ENCODE data around the gene GFAP. TPM values are rescaled to one million over a fixed set of nuclear protein-coding genes. Genes with fewer than 3 reads are reported as not detected.

GFAP gene
- total and polyA plus RNA-seq, 3 experiments from 2014 or later = not detected

GRCh38 chr17:44899074-44899782 lies 16.1 kb downstream of the GFAP start, which contains the start of gene EFTUD2:
EFTUD2 (minus strand) TSS chr17:44899445; CDS start chr17:44894521, 4,924 bp downstream.
- peaks cover 3 to 28% (median 5%) of the 10 kb centered on the region in 3 donors for H3K36me3 Mint-ChIP-seq
- H3K4me3 Mint-ChIP-seq = peak within 1 kb of the TSS; percentile 88 to 99 (median 96)
- Histone ChIP-seq H3K4me3 (ENCODE audit: low read length) (peak within 1 kb of the TSS; percentile 95), H3K36me3 (ENCODE audit: insufficient read depth, low read length) (peaks cover 4% of the 10 kb centered on the region), H3K9me3 (ENCODE audit: low read length) (no peaks in the 10 kb centered on the region), H3K27ac (ENCODE audit: low read depth, low read length) (peak within 1 kb of the TSS; percentile 99), H3K27me3 (ENCODE audit: insufficient read depth, low read length, poor library complexity, severe bottlenecking) (no peaks in the 10 kb centered on the region), H3K4me1 (ENCODE audit: insufficient read depth, low read length) (peaks cover 21% of the 10 kb centered on the region)
- ChIA-PET POLR2A (interaction anchor here (1.3 to 1.7 kb wide), 3 partner anchors 120 to 250 kb away, joined by 4 to 7 read pairs (median 5); partner anchors contain the start of gene HEXIM1), CTCF (interaction anchor here (1.0 to 2.0 kb wide), 4 partner anchors 12 to 123 kb away, joined by 3 to 6 read pairs (median 4); no protein-coding TSS in a partner anchor)
- H3K4me1 Mint-ChIP-seq = peaks cover 25 to 40% (median 35%) of the 10 kb centered on the region in 3 donors
- H3K9me3 Mint-ChIP-seq = no peaks in the 10 kb centered on the region
- H3K27me3 Mint-ChIP-seq = peaks cover 0 to 4% of the 10 kb centered on the region in 2 donors
- DNase-seq = peak; percentile 89 to 96 (median 96)
- peak within 1 kb of the TSS; percentile 99 to 100 (median 100) for H3K27ac Mint-ChIP-seq

- Histone ChIP-seq H3K9me3 (ENCODE audit: low read length) (no peaks in the 10 kb centered on the region), H3K36me3 (ENCODE audit: insufficient read depth, low read length) (peaks cover 4% of the 10 kb centered on the region), H3K4me3 (ENCODE audit: low read length) (peak overlapping the region; percentile 95), H3K4me1 (ENCODE audit: insufficient read depth, low read length) (peaks cover 21% of the 10 kb centered on the region), H3K27ac (ENCODE audit: low read depth, low read length) (peak overlapping the region; percentile 99), H3K27me3 (ENCODE audit: insufficient read depth, low read length, poor library complexity, severe bottlenecking) (no peaks in the 10 kb centered on the region)
- POLR2A ChIA-PET = interaction anchor here (1.1 to 1.7 kb wide), 4 partner anchors 19 to 1415 kb away, joined by 3 to 7 read pairs (median 4); partner anchors contain the start of genes DHX8 and HEXIM1
- Mint-ChIP-seq H3K9me3 (no peaks in the 10 kb centered on the region), H3K36me3 (peaks cover 3 to 33% (median 5%) of the 10 kb centered on the region in 3 donors), H3K4me1 (peaks cover 25 to 40% (median 35%) of the 10 kb centered on the region in 3 donors), H3K27me3 (peaks cover 0 to 4% of the 10 kb centered on the region in 2 donors), H3K4me3 (peak overlapping the region; percentile 88 to 99 (median 96)), H3K27ac (peak overlapping the region; percentile 99 to 100 (median 100))
- CTCF ChIA-PET = interaction anchor here (1.0 to 2.0 kb wide), 4 partner anchors 12 to 123 kb away, joined by 3 to 6 read pairs (median 4); no protein-coding TSS in a partner anchor
- DNase-seq = no peak
These were observed 16.6 kb downstream of the GFAP start for GRCh38 chr17:44898768-44899073.

- ChIA-PET CTCF (interaction anchor here (0.7 kb wide), 1 partner anchor 163 kb away, joined by 6 read pairs; no protein-coding TSS in a partner anchor), POLR2A (no interaction called here)
- Mint-ChIP-seq H3K36me3 (peaks cover 3 to 53% (median 8%) of the 10 kb centered on the region in 3 donors), H3K27ac (no peak overlapping the region), H3K9me3 (no peaks in the 10 kb centered on the region), H3K4me3 (no peak overlapping the region), H3K27me3 (peaks cover 0 to 4% of the 10 kb centered on the region in 2 donors), H3K4me1 (peaks cover 28 to 52% (median 41%) of the 10 kb centered on the region in 3 donors)
- no peaks in the 10 kb centered on the region for H3K27me3 ChIP-seq (ENCODE audit: insufficient read depth, low read length, poor library complexity, severe bottlenecking)
- peaks cover 16% of the 10 kb centered on the region for H3K4me1 ChIP-seq (ENCODE audit: insufficient read depth, low read length)
- no peak overlapping the region for H3K27ac ChIP-seq (ENCODE audit: low read depth, low read length)
- peaks cover 4% of the 10 kb centered on the region for H3K36me3 ChIP-seq (ENCODE audit: insufficient read depth, low read length)
- no peaks in the 10 kb centered on the region for H3K9me3 ChIP-seq (ENCODE audit: low read length)
- H3K4me3 ChIP-seq (ENCODE audit: low read length) = no peak overlapping the region
- DNase-seq = no peak
These were observed 20.7 kb downstream of the GFAP start for GRCh38 chr17:44894642-44895041.

GRCh38 chr17:44892250-44892649 lies 23.1 kb downstream of the GFAP start:
- H3K27ac ChIP-seq (ENCODE audit: low read depth, low read length) = no peak overlapping the region
- Mint-ChIP-seq H3K4me1 (peaks cover 18 to 38% (median 26%) of the 10 kb centered on the region in 3 donors), H3K36me3 (peaks cover 3 to 44% (median 7%) of the 10 kb centered on the region in 3 donors), H3K27ac (peak overlapping the region in 1 of 8 donors; percentile 23), H3K9me3 (no peaks in the 10 kb centered on the region), H3K27me3 (no peaks in the 10 kb centered on the region), H3K4me3 (no peak overlapping the region)
- H3K9me3 ChIP-seq (ENCODE audit: low read length) = no peaks in the 10 kb centered on the region
- H3K4me1 ChIP-seq (ENCODE audit: insufficient read depth, low read length) = peaks cover 25% of the 10 kb centered on the region
- peaks cover 4% of the 10 kb centered on the region for H3K36me3 ChIP-seq (ENCODE audit: insufficient read depth, low read length)
- CTCF ChIA-PET = no interaction called here
- DNase-seq = no peak
- no peaks in the 10 kb centered on the region for H3K27me3 ChIP-seq (ENCODE audit: insufficient read depth, low read length, poor library complexity, severe bottlenecking)
- POLR2A ChIA-PET = no interaction called here
- no peak overlapping the region for H3K4me3 ChIP-seq (ENCODE audit: low read length)

- H3K9me3 ChIP-seq (ENCODE audit: low read length) = no peaks in the 10 kb centered on the region
- no peak overlapping the region for H3K27ac ChIP-seq (ENCODE audit: low read depth, low read length)
- DNase-seq = no peak
- peaks cover 28% of the 10 kb centered on the region for H3K36me3 ChIP-seq (ENCODE audit: insufficient read depth, low read length)
- peaks cover 31% of the 10 kb centered on the region for H3K4me1 ChIP-seq (ENCODE audit: insufficient read depth, low read length)
- POLR2A ChIA-PET = no interaction called here
- no peaks in the 10 kb centered on the region for H3K27me3 ChIP-seq (ENCODE audit: insufficient read depth, low read length, poor library complexity, severe bottlenecking)
- H3K4me3 ChIP-seq (ENCODE audit: low read length) = no peak overlapping the region
- CTCF ChIA-PET = no interaction called here
- no peaks in the 10 kb centered on the region for H3K27me3 Mint-ChIP-seq
- no peak overlapping the region for H3K4me3 Mint-ChIP-seq
- H3K36me3 Mint-ChIP-seq = peaks cover 0 to 49% (median 15%) of the 10 kb centered on the region in 3 donors
- no peak overlapping the region for H3K27ac Mint-ChIP-seq
- peaks cover 11 to 21% (median 17%) of the 10 kb centered on the region in 3 donors for H3K4me1 Mint-ChIP-seq
- H3K9me3 Mint-ChIP-seq = no peaks in the 10 kb centered on the region
These were observed 26.3 kb downstream of the GFAP start for GRCh38 chr17:44889003-44889402.

- H3K27me3 Mint-ChIP-seq = no peaks in the 10 kb centered on the region
- H3K27ac ChIP-seq (ENCODE audit: low read depth, low read length) = no peak overlapping the region
- POLR2A ChIA-PET = no interaction called here
These were observed 27.0 kb downstream of the GFAP start for GRCh38 chr17:44887971-44888954.

GRCh38 chr17:44887016-44887415 lies 28.3 kb downstream of the GFAP start:
- Mint-ChIP-seq H3K27me3 (no peaks in the 10 kb centered on the region), H3K9me3 (no peaks in the 10 kb centered on the region), H3K4me1 (peaks cover 10 to 19% (median 14%) of the 10 kb centered on the region in 3 donors), H3K36me3 (peaks cover 11 to 53% (median 28%) of the 10 kb centered on the region in 3 donors), H3K27ac (peak overlapping the region in 1 of 8 donors; percentile 28), H3K4me3 (no peak overlapping the region)
- Histone ChIP-seq H3K27ac (ENCODE audit: low read depth, low read length) (no peak overlapping the region), H3K4me3 (ENCODE audit: low read length) (no peak overlapping the region), H3K9me3 (ENCODE audit: low read length) (no peaks in the 10 kb centered on the region), H3K27me3 (ENCODE audit: insufficient read depth, low read length, poor library complexity, severe bottlenecking) (no peaks in the 10 kb centered on the region), H3K36me3 (ENCODE audit: insufficient read depth, low read length) (peaks cover 46% of the 10 kb centered on the region), H3K4me1 (ENCODE audit: insufficient read depth, low read length) (peaks cover 31% of the 10 kb centered on the region)
- CTCF ChIA-PET = no interaction called here
- no peak for DNase-seq
- POLR2A ChIA-PET = no interaction called here

More at GRCh38 chr17:44887971-44888954, 27.0 kb downstream of the GFAP start:
- CTCF ChIA-PET = no interaction called here
- Histone ChIP-seq H3K9me3 (ENCODE audit: low read length) (no peaks in the 10 kb centered on the region), H3K4me3 (ENCODE audit: low read length) (no peak overlapping the region), H3K27me3 (ENCODE audit: insufficient read depth, low read length, poor library complexity, severe bottlenecking) (no peaks in the 10 kb centered on the region), H3K36me3 (ENCODE audit: insufficient read depth, low read length) (peaks cover 33% of the 10 kb centered on the region), H3K4me1 (ENCODE audit: insufficient read depth, low read length) (peaks cover 31% of the 10 kb centered on the region)
- Mint-ChIP-seq H3K4me3 (no peak overlapping the region), H3K36me3 (peaks cover 3 to 49% (median 20%) of the 10 kb centered on the region in 3 donors), H3K9me3 (no peaks in the 10 kb centered on the region), H3K4me1 (peaks cover 11 to 19% (median 17%) of the 10 kb centered on the region in 3 donors), H3K27ac (no peak overlapping the region)
- DNase-seq = peak in 2 of 5 donors; percentile 15 to 18
